Neural cell (in vitro differentiated cells): ENCODE data around the gene ORM2. TPM values are rescaled to one million over a fixed set of nuclear protein-coding genes. Genes with fewer than 3 reads are reported as not detected.

ENCODE experiments used
- H2AFZ ChIP-seq: fragments of 200-600, 300-800 bp; sonication (generic), shearing (Covaris generic); 2 replicates; pipeline ENCODE4 v1.6.0; 2014; ENCODE audit warnings: low read depth, mild to moderate bottlenecking, antibody characterized with exemption, low read length, moderate library complexity
- H3F3A ChIP-seq: fragments of 200-600 bp; shearing (Covaris generic); 2 replicates; pipeline ENCODE4 v1.6.1; 2016; ENCODE audit warnings: mild to moderate bottlenecking, moderate library complexity, mixed read lengths, antibody characterized with exemption, low read length; ENCODE audit not compliant: insufficient read depth, poor library complexity, severe bottlenecking
- H3K27ac ChIP-seq: fragments of 200-600, 300-800 bp; sonication (generic), shearing (Covaris generic); 2 replicates; pipeline ENCODE4 v1.5.1; 2014; ENCODE audit warnings: mild to moderate bottlenecking, low read length, moderate library complexity
- H3K27me3 ChIP-seq: fragments of 300-800, 200-600 bp; sonication (generic), shearing (Covaris generic); 2 replicates; pipeline ENCODE4 v1.6.0; 2014; ENCODE audit warnings: mild to moderate bottlenecking, low read depth, low read length, moderate library complexity; ENCODE audit not compliant: insufficient read depth
- H3K36me3 ChIP-seq: fragments of 300-800, 200-600 bp; sonication (generic), shearing (Covaris generic); 2 replicates; pipeline ENCODE4 v1.5.1; 2014; ENCODE audit warnings: mild to moderate bottlenecking, antibody characterized with exemption, low read length, moderate library complexity; ENCODE audit not compliant: insufficient read depth
- H3K4me2 ChIP-seq: fragments of 300-800, 200-600 bp; sonication (generic), shearing (Covaris generic); 2 replicates; pipeline ENCODE4 v1.6.0; 2014; ENCODE audit warnings: mild to moderate bottlenecking, low read length
- H3K4me3 ChIP-seq: fragments of 300-800, 200-600 bp; sonication (generic), shearing (Covaris generic); 2 replicates; pipeline ENCODE4 v1.5.1; 2014; ENCODE audit warnings: mild to moderate bottlenecking, low read length, moderate library complexity
- H3K79me2 ChIP-seq: fragments of 200-600 bp; shearing (Covaris generic); replicated peaks from 2 replicates; pipeline ENCODE4 v1.6.0; 2014; ENCODE audit warnings: mild to moderate bottlenecking, low read length, moderate library complexity; ENCODE audit not compliant: insufficient read depth
- H3K9ac ChIP-seq: fragments of 300-800, 200-600 bp; sonication (generic), shearing (Covaris generic); 2 replicates; pipeline ENCODE4 v1.6.1; 2016; ENCODE audit warnings: mild to moderate bottlenecking, low read length, mixed read lengths
- H3K9me2 ChIP-seq: fragments of 200-600 bp; shearing (Covaris generic); 2 replicates; pipeline ENCODE4 v1.6.1; 2016; ENCODE audit warnings: mild to moderate bottlenecking, low read length, mixed read lengths; ENCODE audit not compliant: insufficient read depth
- H3K9me3 ChIP-seq: fragments of 200-600, 300-800 bp; sonication (generic), shearing (Covaris generic); 2 replicates; pipeline ENCODE4 v1.6.1; 2016; ENCODE audit warnings: mild to moderate bottlenecking, mixed run types, low read length, moderate library complexity, mixed read lengths
- H4K20me1 ChIP-seq: fragments of 200-600 bp; shearing (Covaris generic); 2 replicates; pipeline ENCODE4 v1.6.1; 2016; ENCODE audit warnings: mild to moderate bottlenecking, mixed run types; ENCODE audit not compliant: insufficient read depth
- CTCF ChIP-seq: fragments of 450-650 bp; IDR thresholded peaks from 2 replicates; pipeline ENCODE4 v1.5.1; 2014; ENCODE audit warnings: antibody characterized with exemption, mild to moderate bottlenecking, moderate library complexity; ENCODE audit not compliant: poor library complexity, severe bottlenecking
- EP300 ChIP-seq: fragments of 450-650 bp; conservative IDR thresholded peaks from 2 replicates; pipeline ENCODE4 v1.6.1; 2014; ENCODE audit warnings: antibody characterized with exemption, mild to moderate bottlenecking, moderate library complexity; ENCODE audit not compliant: poor library complexity, severe bottlenecking
- EZH2 ChIP-seq: fragments of 200-600, 300-800 bp; shearing (Covaris generic), sonication (generic); IDR thresholded peaks from 2 replicates; pipeline ENCODE4 v1.6.1; 2014; ENCODE audit warnings: antibody characterized with exemption, low read length, borderline replicate concordance, mild to moderate bottlenecking; ENCODE audit not compliant: insufficient read depth, poor library complexity, severe bottlenecking
- MXI1 ChIP-seq: fragments of 450-650 bp; conservative IDR thresholded peaks from 2 replicates; pipeline ENCODE4 v1.6.1; 2014; ENCODE audit warnings: antibody characterized with exemption, mild to moderate bottlenecking; ENCODE audit not compliant: poor library complexity, severe bottlenecking
- POLR2AphosphoS5 ChIP-seq: IDR thresholded peaks from 2 replicates; pipeline ENCODE4 v1.6.1; 2012
- RAD21 ChIP-seq: fragments of 450-650 bp; conservative IDR thresholded peaks from 2 replicates; pipeline ENCODE4 v1.6.1; 2014; ENCODE audit warnings: antibody characterized with exemption, mild to moderate bottlenecking, moderate library complexity
- REST ChIP-seq: IDR thresholded peaks from 2 replicates; pipeline ENCODE4 v1.6.1; 2012; ENCODE audit warnings: borderline replicate concordance
- SMC3 ChIP-seq: fragments of 450-650 bp; conservative IDR thresholded peaks from 2 replicates; pipeline ENCODE4 v1.6.1; 2014; ENCODE audit warnings: antibody characterized with exemption, mild to moderate bottlenecking, moderate library complexity; ENCODE audit not compliant: poor library complexity
- TAF1 ChIP-seq: IDR thresholded peaks from 2 replicates; pipeline ENCODE4 v1.6.1; 2012; ENCODE audit warnings: low read depth
- polyA plus RNA-seq: library from polyadenylated mRNA; depleted of rRNA; stranded (reverse); fragments of >200 nt; gene quantifications from 2 replicates; pipeline ENCODE4 v1.2.3, GENCODE V29; 2014

The ORM2 gene
- polyA plus RNA-seq, 1 donor from 2014 or later: not detected

GRCh38 chr9:114336157-114336556 lies 6.5 kb downstream of the ORM2 start:
- H3K4me2 ChIP-seq: no peak overlapping the region
- H3F3A ChIP-seq: no peaks in the 10 kb centered on the region
- H3K9me2 ChIP-seq: no peaks in the 10 kb centered on the region
- no peak overlapping the region for H3K9ac ChIP-seq
- TF ChIP-seq RAD21 (no peak), MXI1 (no peak), CTCF (no peak), POLR2AphosphoS5 (no peak), SMC3 (no peak), EZH2 (no peak), EP300 (no peak), TAF1 (no peak), REST (no peak)
- H3K27ac ChIP-seq: no peak overlapping the region
- H4K20me1 ChIP-seq: no peaks in the 10 kb centered on the region
- H2AFZ ChIP-seq: no peak overlapping the region
- H3K36me3 ChIP-seq: no peaks in the 10 kb centered on the region
- no peaks in the 10 kb centered on the region for H3K9me3 ChIP-seq
- no peaks in the 10 kb centered on the region for H3K27me3 ChIP-seq
- no peaks in the 10 kb centered on the region for H3K79me2 ChIP-seq
- H3K4me3 ChIP-seq: no peak overlapping the region

GRCh38 chr9:114336699-114337395 lies 7.2 kb downstream of the ORM2 start:
- H3K79me2 ChIP-seq: no peaks in the 10 kb centered on the region
- no peak overlapping the region for H3K4me3 ChIP-seq
- no peaks in the 10 kb centered on the region for H3F3A ChIP-seq
- H3K9me3 ChIP-seq: no peaks in the 10 kb centered on the region
- H3K36me3 ChIP-seq: no peaks in the 10 kb centered on the region
- no peaks in the 10 kb centered on the region for H3K27me3 ChIP-seq
- no peak overlapping the region for H3K4me2 ChIP-seq
- H4K20me1 ChIP-seq: no peaks in the 10 kb centered on the region
- H3K27ac ChIP-seq: no peak overlapping the region
- H3K9me2 ChIP-seq: no peaks in the 10 kb centered on the region
- no peak overlapping the region for H3K9ac ChIP-seq
- TF ChIP-seq SMC3 (no peak), MXI1 (no peak)
- H2AFZ ChIP-seq: no peak overlapping the region
